Tibial nerve (tissue), 4 donors: ENCODE results near the gene ADD2.

Source experiments
- EP300 ChIP-seq, 2 donors: sonication (generic); formaldehyde crosslinking; IDR thresholded peaks; one replicate each; pipeline ENCODE4 v1.6.1; 2017; ENCODE audit warnings: antibody characterized with exemption in 2 of 2, mild to moderate bottlenecking in 1 of 2
- POLR2A ChIP-seq, 2 donors: fragments of 450-650 bp; IDR thresholded peaks; one replicate each; pipeline ENCODE4 v1.6.1; 2017; ENCODE audit warnings: antibody characterized with exemption in 2 of 2, mild to moderate bottlenecking in 2 of 2, moderate library complexity in 2 of 2
- TF ChIP-seq, protein P1 (sequence below), 5 experiments: fragments of 200-600 bp in 3 of 5; fragments of 450-650 bp in 2 of 5; sonication (generic) in 3 of 5; IDR thresholded peaks; one replicate each; pipeline ENCODE4 v1.5.1; 2016 to 2019; ENCODE audit warnings: antibody characterized with exemption in 5 of 5, mild to moderate bottlenecking in 3 of 5, moderate library complexity in 2 of 5

GRCh38 chr2:70679259-70679658, 88.7 kb downstream of the ADD2 start:
- TF ChIP-seq, protein P1, sequence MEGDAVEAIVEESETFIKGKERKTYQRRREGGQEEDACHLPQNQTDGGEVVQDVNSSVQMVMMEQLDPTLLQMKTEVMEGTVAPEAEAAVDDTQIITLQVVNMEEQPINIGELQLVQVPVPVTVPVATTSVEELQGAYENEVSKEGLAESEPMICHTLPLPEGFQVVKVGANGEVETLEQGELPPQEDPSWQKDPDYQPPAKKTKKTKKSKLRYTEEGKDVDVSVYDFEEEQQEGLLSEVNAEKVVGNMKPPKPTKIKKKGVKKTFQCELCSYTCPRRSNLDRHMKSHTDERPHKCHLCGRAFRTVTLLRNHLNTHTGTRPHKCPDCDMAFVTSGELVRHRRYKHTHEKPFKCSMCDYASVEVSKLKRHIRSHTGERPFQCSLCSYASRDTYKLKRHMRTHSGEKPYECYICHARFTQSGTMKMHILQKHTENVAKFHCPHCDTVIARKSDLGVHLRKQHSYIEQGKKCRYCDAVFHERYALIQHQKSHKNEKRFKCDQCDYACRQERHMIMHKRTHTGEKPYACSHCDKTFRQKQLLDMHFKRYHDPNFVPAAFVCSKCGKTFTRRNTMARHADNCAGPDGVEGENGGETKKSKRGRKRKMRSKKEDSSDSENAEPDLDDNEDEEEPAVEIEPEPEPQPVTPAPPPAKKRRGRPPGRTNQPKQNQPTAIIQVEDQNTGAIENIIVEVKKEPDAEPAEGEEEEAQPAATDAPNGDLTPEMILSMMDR (IDR thresholded peaks at IDR 0.05): no peak
- TF ChIP-seq POLR2A (IDR thresholded peaks at IDR 0.05) (no peak), EP300 (IDR thresholded peaks at IDR 0.05) (no peak)
